ENCODE measurements around the gene NCOR2. TPM values are rescaled to one million over a fixed set of nuclear protein-coding genes. Genes with fewer than 3 reads are reported as not detected.

Gene NCOR2
- total RNA-seq, 1 experiment from 2014 or later: 153 TPM

DNA sequence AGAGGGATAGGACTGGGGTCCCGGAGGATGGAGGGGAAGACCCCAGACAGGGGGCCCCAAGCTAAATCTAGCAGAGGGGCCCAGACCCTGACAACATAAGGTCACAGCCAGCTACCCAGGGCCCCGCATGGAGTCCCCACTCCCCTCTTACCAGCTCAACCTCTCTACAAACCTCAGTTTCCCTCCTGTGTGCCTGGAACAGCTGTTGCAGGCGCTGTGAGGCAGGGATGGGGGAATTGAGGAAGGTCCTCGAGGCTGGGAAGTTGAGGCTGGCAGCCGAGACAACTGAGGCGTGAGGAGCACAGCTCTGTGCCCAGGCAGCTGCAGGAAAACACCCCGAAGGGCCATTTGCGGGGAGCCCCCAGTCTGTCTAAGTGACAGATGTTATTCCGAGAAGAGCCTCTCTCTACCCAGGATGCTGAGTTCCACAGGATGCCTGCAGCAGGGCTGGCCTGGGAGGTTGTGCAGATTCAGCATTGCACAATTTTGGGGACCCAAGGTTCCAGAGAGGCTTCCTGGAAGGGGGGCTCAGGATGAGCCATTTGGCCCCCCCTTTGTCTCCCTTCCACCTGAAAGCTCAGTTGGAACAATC, 42.7 kb upstream of the NCOR2 start:
- no peak for ATAC-seq
- TF ChIP-seq CBX3 (IDR thresholded peaks at IDR 0.05; ENCODE audit: low read depth) (no peak), CTCF (IDR thresholded peaks at IDR 0.05 in 2 of 3, conservative IDR thresholded peaks at IDR 0.05 in 1 of 3; ENCODE audit: borderline replicate concordance in 1 of 3, insufficient read depth in 1 of 3, low read depth in 2 of 3, low read length in 2 of 3) (no peak), EZH2 (IDR thresholded peaks at IDR 0.05) (no peak), JUND (IDR thresholded peaks at IDR 0.05) (no peak), POLR2A (IDR thresholded peaks at IDR 0.05; ENCODE audit: borderline replicate concordance, extremely low read depth, insufficient read depth, insufficient read length) (no peak), EZH2phosphoT487 (IDR thresholded peaks at IDR 0.05; ENCODE audit: borderline replicate concordance) (no peak), RAD21 (IDR thresholded peaks at IDR 0.05; ENCODE audit: low read depth) (no peak), CEBPB (IDR thresholded peaks at IDR 0.05; ENCODE audit: low read depth) (no peak), TCF7L2 (IDR thresholded peaks at IDR 0.05; ENCODE audit: borderline replicate concordance, extremely low read depth, insufficient read depth, insufficient read length) (no peak)
- TF ChIP-seq, protein P1, sequence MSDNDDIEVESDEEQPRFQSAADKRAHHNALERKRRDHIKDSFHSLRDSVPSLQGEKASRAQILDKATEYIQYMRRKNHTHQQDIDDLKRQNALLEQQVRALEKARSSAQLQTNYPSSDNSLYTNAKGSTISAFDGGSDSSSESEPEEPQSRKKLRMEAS (IDR thresholded peaks at IDR 0.05): no peak
- Histone ChIP-seq H3K9ac (ENCODE audit: low read length) (0 out of 2 replicates have a peak overlapping the region, but pooled peaks have one; percentile 48), H3K27ac (ENCODE audit: low read depth, low read length) (peak overlapping the region; percentile 48; the same call in 1 of the 2 replicates), H3K9me2 (ENCODE audit: insufficient read depth) (no peaks in the 10 kb centered on the region), H3K79me2 (ENCODE audit: insufficient read depth, low read length) (no peaks in the 10 kb centered on the region), H3K4me2 (ENCODE audit: low read length) (peak overlapping the region; percentile 79), H3K9me3 (ENCODE audit: control insufficient read depth in 1 of 2, insufficient read depth in 1 of 2, low read depth in 1 of 2, low read length in 2 of 2) (peaks cover 0 to 3% of the 10 kb centered on the region in 2 experiments; a peak in 1 of 4 replicates), H2AFZ (ENCODE audit: low read depth, low read length, poor library complexity, severe bottlenecking) (no peak overlapping the region), H4K20me1 (ENCODE audit: insufficient read depth) (no peaks in the 10 kb centered on the region), H3K4me1 (ENCODE audit: control insufficient read depth in 1 of 2, insufficient read depth in 2 of 2, low read length in 2 of 2) (peaks cover 27 to 54% of the 10 kb centered on the region in 2 experiments), H3K27me3 (ENCODE audit: insufficient read depth, low read length) (no peaks in the 10 kb centered on the region), H3K36me3 (ENCODE audit: control insufficient read depth in 1 of 2, insufficient read depth in 2 of 2, low read length in 2 of 2) (no peaks in the 10 kb centered on the region), H3K4me3 (replicated peaks in 1 of 2; ENCODE audit: low read depth in 1 of 2, low read length in 2 of 2) (no peak overlapping the region)
- RAD21 ChIA-PET (ENCODE audit: low non-redundant PET in 1 of 2, low total read pairs in 2 of 2, uncharacterized antibody in 2 of 2, unreplicated experiment in 2 of 2): interaction anchor here in 1 of 2 experiments (0.6 kb wide), 1 partner anchor 76 kb away, joined by 3 read pairs; no protein-coding TSS in a partner anchor
- POLR2A ChIA-PET: interaction anchor here (0.6 kb wide), 1 partner anchor 79 kb away, joined by 4 read pairs; no protein-coding TSS in a partner anchor
- BruUV-seq (replicated peaks): no TSS peak
- intact Hi-C loops (cut with micrococcal nuclease): no loop called here
- CTCF ChIA-PET: no interaction called here
- DNase-seq (ENCODE audit: low read depth, low spot score): no peak

Measured in HCT116 (cell line).